Panc1 (cell line): ENCODE data around the gene ACP2. TPM values are rescaled to one million over a fixed set of nuclear protein-coding genes. Genes with fewer than 3 reads are reported as not detected.

ENCODE experiments used
- ATAC-seq: fragments of 200-7000 bp; cut with Tn5 transposase; 2 replicates; pipeline ENCODE4 v1.9.1; 2020; ENCODE audit warnings: mild to moderate bottlenecking, moderate library complexity
- BruUV-seq: library from RNA; stranded (reverse); fragments of 400-500 nt; replicated peaks from 2 replicates; lab custom pipeline; 2021; lab: Mats Ljungman, UMichigan
- CTCF ChIA-PET: fragments of 300-600 bp; sonication (Branson Sonifier 250); formaldehyde crosslinking; loops from one replicate; lab custom pipeline; 2022; ENCODE audit warnings: antibody characterized with exemption; lab: Charles Lee
- POLR2A ChIA-PET: fragments of 300-600 bp; sonication (Branson Sonifier 250); formaldehyde crosslinking; loops from one replicate; lab custom pipeline; 2022; ENCODE audit warnings: antibody characterized with exemption; lab: Charles Lee
- DNase-seq: peaks from one replicate; pipeline ENCODE4 v3.0.0-alpha.2; 2010; ENCODE audit warnings: low read depth, low spot score
- H3K27ac ChIP-seq: 2 replicates; pipeline ENCODE4 v1.5.1; 2011; ENCODE audit warnings: mild to moderate bottlenecking, low read length, inconsistent platforms
- H3K27me3 ChIP-seq: fragments of 200-500 bp; sonication (Bioruptor generic); 2 replicates; pipeline ENCODE4 v1.6.0; 2014; ENCODE audit warnings: low read length, inconsistent platforms; ENCODE audit not compliant: control insufficient read depth, insufficient read depth
- H3K36me3 ChIP-seq: fragments of 200-500 bp; sonication (Bioruptor generic); 2 replicates; pipeline ENCODE4 v1.5.1; 2014; ENCODE audit warnings: inconsistent platforms, mild to moderate bottlenecking, low read length, moderate library complexity; ENCODE audit not compliant: control insufficient read depth, insufficient read depth
- H3K4me1 ChIP-seq: 2 replicates; pipeline ENCODE4 v1.5.1; 2011; ENCODE audit warnings: inconsistent platforms, mild to moderate bottlenecking, low read length, moderate library complexity; ENCODE audit not compliant: control insufficient read depth, insufficient read depth
- H3K4me3 ChIP-seq, 2 experiments: 2 replicates each; pipeline ENCODE4 v1.5.1; 2011 to 2012; ENCODE audit warnings: low read depth in 2 of 2, low read length in 2 of 2, mild to moderate bottlenecking in 2 of 2, inconsistent platforms in 1 of 2, moderate library complexity in 1 of 2
- H3K9me3 ChIP-seq: fragments of 200-500 bp; sonication (Bioruptor generic); 2 replicates; pipeline ENCODE4 v1.5.1; 2014; ENCODE audit warnings: low read depth, mild to moderate bottlenecking, inconsistent platforms, low read length, moderate library complexity; ENCODE audit not compliant: control insufficient read depth, insufficient read depth
- CTCF ChIP-seq: fragments of 450-650 bp; IDR thresholded peaks from 2 replicates; pipeline ENCODE4 v1.5.1; 2017; ENCODE audit warnings: mild to moderate bottlenecking
- POLR2AphosphoS5 ChIP-seq: IDR thresholded peaks from 2 replicates; pipeline ENCODE4 v1.6.1; 2012; ENCODE audit warnings: mild to moderate bottlenecking, low read depth, low read length, moderate library complexity
- REST ChIP-seq, 2 experiments: IDR thresholded peaks; 2 replicates each; pipeline ENCODE4 v1.6.1; 2011 to 2012; ENCODE audit warnings: low read depth in 2 of 2, control low read depth in 1 of 2, low read length in 1 of 2, mild to moderate bottlenecking in 1 of 2, moderate library complexity in 1 of 2; ENCODE audit not compliant: insufficient read depth in 1 of 2
- SIN3A ChIP-seq: IDR thresholded peaks from 2 replicates; pipeline ENCODE4 v1.6.1; 2012; ENCODE audit warnings: low read depth, mild to moderate bottlenecking, low read length, moderate library complexity, borderline replicate concordance; ENCODE audit not compliant: insufficient read depth
- TCF7L2 ChIP-seq: IDR thresholded peaks from 2 replicates; pipeline ENCODE4 v1.6.1; 2011; ENCODE audit warnings: mild to moderate bottlenecking, low read depth, low read length, inconsistent platforms
- in situ Hi-C: cut with HindIII; loops from 2 replicates; pipeline ENCODE4 v1.10.0; 2016; ENCODE audit warnings: low sequenced_read_pairs, low pct_unique_long_range_greater_than_20kb
- intact Hi-C: fragments of 100-400 bp; cut with micrococcal nuclease; formaldehyde crosslinking; loops from one replicate; pipeline ENCODE4 v1.10.0; 2022; ENCODE audit not compliant: unreplicated experiment
- total RNA-seq: library from RNA; stranded (reverse); gene quantifications from one replicate; pipeline ENCODE4 v1.2.1, GENCODE V29; 2021; ENCODE audit not compliant: unreplicated experiment

Gene ACP2
- total RNA-seq, 1 experiment from 2014 or later, result 28.4 TPM

GRCh38 chr11:47269002-47269828 lies 20.6 kb upstream of the ACP2 start:
- Histone ChIP-seq H3K9me3 (no peaks in the 10 kb centered on the region), H3K4me1 (peaks cover 39% of the 10 kb centered on the region), H3K27me3 (no peaks in the 10 kb centered on the region), H3K4me3 (peak overlapping the region; percentile 70 to 75), H3K36me3 (no peaks in the 10 kb centered on the region), H3K27ac (peak overlapping the region; percentile 93)
- in situ Hi-C loops (no loop called here), intact Hi-C loops (no loop called here)
- ATAC-seq (peak; percentile 88), DNase-seq (no peak)
- no TSS peak for BruUV-seq
- TF ChIP-seq TCF7L2 (no peak), CTCF (no peak), POLR2AphosphoS5 (no peak), REST (IDR thresholded peaks at IDR 0.05; ENCODE audit: insufficient read depth in 1 of 2, low read depth in 2 of 2, low read length in 1 of 2) (no peak)
- CTCF ChIA-PET, result no interaction called here
- POLR2A ChIA-PET, result no interaction called here

- in situ Hi-C loops (no loop called here), intact Hi-C loops (no loop called here)
- ChIA-PET POLR2A (interaction anchor here (0.7 kb wide), 1 partner anchor 22 kb away, joined by 5 read pairs; no protein-coding TSS in a partner anchor), CTCF (no interaction called here)
- H3K27me3 ChIP-seq, result no peaks in the 10 kb centered on the region
- no TSS peak for BruUV-seq
- H3K4me1 ChIP-seq, result peaks cover 39% of the 10 kb centered on the region
- H3K36me3 ChIP-seq, result no peaks in the 10 kb centered on the region
- peak overlapping the region; percentile 70 to 75; a peak in 3 of 4 replicates for H3K4me3 ChIP-seq
- TF ChIP-seq POLR2AphosphoS5, result no peak
- no peak for TF ChIP-seq REST (IDR thresholded peaks at IDR 0.05; ENCODE audit: insufficient read depth in 1 of 2, low read depth in 2 of 2, low read length in 1 of 2)
- no peak for TF ChIP-seq CTCF
- TF ChIP-seq TCF7L2, result no peak
- no peak for TF ChIP-seq SIN3A
- H3K9me3 ChIP-seq, result no peaks in the 10 kb centered on the region
- ATAC-seq, result no peak
- H3K27ac ChIP-seq, result peak overlapping the region; percentile 93
- no peak for DNase-seq
Observed at GRCh38 chr11:47268448-47269001, 19.9 kb upstream of the ACP2 start.
